HK-2 (cell line): ENCODE results near the gene DCDC2B.
A peak's percentile ranks its signal among the peaks of the same experiment; 100 is the strongest.

ENCODE experiments used
- DNase-seq: peaks from one replicate; pipeline ENCODE4 v3.0.0-alpha.2; 2018; ENCODE audit not compliant: unreplicated experiment

The DCDC2B gene

DNA sequence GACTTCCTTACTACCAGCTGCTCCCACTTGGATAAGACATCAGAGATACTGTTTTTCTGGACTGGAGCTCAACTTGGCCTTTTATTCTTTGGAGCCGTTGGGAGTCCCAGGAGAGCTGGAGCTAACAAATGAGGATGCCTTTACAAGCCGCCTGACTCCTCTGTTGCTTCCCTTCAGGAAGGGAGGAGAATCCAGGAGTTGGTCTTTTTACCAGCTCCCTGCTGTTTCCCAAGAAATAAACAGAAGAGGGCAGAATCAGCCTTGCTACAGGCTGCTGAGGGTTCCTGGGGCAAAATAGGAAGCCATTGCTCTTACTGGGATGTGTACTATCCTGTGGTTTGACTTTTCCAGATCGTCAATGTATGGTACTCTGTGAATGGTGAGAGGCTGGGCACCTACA, 14.8 kb downstream of the DCDC2B start:
- no peak for DNase-seq

DNA sequence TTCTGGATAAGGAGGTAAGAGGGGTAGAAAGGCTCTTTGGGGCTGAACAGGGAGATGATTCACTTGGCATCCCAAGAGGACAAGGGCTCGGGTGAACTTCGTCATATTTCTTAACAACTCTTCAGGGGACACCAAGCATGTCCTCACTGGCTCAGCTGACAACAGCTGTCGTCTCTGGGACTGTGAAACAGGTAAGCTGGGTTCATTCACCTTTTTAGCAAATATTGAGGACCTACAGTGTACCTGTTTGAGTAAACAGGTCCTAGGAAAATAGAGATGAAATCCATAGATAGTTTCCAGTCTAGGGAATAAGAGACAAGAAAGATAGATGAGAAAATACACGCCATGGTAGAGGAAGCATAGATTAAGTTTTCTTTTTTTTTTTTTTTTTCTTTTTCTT, 15.4 kb downstream of the DCDC2B start:
- no peak for DNase-seq

DNA sequence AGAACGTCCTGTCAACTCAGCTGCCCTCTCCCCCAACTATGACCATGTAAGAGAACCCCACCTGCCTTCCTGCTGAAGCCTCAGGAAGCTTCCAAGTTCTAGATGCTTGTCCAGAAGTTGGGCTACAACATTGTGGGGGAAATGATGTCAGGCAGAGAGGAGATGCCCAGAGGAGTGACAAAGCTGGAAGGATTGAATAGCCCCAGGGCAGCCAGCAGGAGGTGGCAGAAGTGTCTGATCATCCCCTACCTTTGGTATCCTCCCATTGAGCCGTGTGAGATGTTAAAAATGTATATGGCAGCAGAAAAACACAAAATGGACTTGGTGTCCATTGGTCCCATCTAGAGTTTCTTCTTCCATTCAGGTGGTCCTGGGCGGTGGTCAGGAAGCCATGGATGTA, 19.9 kb downstream of the DCDC2B start:
- DNase-seq = no peak

DNA sequence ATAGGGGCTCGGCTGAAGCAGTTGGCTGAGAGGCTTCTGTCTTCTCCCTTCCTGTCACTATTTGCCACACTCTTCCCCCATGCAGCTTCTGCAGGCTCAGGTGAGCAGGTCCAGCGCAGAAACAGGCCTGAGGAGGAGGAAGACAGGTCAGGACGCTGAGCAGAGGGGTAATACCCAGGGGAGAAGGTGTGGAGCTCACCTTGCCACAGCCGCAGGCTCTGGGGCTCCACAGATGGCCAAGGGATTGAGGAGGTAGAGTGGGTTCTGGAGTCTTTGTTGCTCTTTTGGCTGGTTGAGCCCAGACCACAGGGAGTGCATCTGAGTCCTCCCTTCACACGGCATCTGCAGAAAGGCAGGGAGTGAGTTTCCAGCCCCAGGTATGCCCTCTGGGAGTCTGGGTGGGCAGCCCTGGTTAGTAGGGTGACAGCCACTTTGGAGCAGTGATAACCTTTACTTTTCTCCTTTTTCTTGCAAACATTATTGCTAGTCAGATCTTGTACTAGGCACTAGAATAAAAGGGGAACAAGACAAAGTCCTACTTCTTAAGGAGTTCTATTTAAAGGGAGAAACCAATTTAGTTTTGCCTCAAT, 23.0 kb downstream of the DCDC2B start:
- no peak for DNase-seq

DNA sequence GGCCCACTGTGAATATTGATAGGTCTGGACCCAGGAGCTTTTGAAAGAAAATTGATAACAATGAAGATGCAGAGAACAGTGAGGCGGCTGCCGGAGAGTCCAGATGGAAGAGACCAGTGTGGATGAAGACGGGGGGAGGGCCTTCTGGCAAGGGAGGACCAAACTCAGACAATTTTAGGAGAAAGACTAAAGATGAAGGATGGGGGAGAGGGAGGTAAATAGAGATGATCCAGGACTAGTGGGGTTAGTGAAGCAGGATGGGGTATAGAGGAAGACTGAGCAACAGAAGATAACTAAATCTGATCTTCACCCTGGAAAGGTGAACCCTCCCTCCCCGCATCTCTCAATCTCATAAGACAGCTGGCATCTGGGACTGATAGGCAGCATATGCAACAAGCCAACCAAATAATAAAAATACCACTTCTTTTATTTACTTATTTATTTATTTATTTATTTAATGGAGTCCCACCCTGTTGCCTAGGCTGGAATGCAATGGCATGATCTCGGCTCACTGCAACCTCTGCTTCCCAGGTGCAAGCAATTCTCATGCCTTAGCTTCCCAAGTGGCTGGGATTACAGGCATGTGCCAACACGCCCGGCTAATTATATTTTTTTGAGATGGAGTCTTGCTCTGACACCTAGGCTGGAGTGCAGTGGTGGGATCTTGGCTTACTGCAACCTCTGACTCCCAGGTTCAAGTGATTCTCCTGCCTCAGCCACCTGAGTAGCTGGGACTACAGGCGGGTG, 23.8 kb downstream of the DCDC2B start:
- DNase-seq = no peak

DNA sequence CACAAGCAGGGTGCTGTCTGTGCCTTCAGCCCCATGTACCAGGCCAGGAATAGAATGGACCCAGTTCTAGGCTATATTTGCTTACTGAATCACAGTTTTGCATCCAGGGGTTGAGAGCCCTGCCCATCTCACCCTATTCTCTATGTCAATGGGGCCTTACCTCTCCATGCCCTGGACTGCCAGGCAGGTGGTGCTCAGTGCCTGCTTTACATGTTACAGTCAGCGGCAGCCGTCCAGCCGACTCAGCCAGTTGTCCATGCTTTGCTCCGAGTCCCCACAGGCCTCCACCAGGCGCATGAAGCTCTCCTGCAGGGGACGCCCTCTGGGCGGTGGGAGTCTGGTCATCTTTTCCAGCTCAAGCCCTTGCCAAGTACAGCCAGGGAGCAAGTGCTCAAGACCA, 25.9 kb downstream of the DCDC2B start:
- DNase-seq = no peak

DNA sequence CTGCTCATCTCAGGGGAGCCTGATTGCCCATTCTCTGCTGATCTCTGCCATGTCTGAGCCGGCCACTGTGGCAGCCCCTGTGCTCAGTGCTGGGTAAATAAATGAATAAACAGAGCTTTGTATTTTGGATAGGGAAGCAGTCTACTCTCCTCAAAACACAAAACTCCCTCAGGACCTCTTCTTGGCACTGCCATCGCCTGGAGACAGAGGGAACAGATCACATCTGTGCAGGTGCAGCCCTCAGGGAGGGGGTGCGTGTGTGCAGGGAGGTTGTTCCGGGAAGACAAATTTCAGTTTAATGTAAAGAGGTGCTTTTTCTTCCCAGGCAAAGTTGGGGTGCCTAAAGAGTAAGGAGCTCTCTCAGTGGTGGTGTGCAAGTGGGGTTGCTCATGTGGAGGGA, 30.4 kb downstream of the DCDC2B start:
- DNase-seq = no peak

DNA sequence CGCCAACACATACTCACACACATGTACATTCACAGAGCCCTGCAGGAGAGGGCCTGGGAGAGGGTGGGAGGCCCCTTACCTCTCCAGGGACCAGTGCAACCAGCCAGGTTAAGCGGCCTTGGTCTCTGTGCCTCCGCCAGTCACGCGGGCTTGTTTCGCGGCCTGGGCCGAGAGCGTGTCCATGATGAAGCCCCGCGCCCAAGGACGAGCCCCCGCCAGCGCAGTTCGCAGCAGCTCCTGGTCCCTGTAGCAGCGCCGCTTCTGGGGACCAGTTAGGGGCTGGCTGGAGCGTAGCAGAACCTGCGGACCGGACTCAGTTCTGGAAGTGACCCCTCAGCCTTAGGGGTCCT, 30.9 kb downstream of the DCDC2B start:
- no peak for DNase-seq

DNA sequence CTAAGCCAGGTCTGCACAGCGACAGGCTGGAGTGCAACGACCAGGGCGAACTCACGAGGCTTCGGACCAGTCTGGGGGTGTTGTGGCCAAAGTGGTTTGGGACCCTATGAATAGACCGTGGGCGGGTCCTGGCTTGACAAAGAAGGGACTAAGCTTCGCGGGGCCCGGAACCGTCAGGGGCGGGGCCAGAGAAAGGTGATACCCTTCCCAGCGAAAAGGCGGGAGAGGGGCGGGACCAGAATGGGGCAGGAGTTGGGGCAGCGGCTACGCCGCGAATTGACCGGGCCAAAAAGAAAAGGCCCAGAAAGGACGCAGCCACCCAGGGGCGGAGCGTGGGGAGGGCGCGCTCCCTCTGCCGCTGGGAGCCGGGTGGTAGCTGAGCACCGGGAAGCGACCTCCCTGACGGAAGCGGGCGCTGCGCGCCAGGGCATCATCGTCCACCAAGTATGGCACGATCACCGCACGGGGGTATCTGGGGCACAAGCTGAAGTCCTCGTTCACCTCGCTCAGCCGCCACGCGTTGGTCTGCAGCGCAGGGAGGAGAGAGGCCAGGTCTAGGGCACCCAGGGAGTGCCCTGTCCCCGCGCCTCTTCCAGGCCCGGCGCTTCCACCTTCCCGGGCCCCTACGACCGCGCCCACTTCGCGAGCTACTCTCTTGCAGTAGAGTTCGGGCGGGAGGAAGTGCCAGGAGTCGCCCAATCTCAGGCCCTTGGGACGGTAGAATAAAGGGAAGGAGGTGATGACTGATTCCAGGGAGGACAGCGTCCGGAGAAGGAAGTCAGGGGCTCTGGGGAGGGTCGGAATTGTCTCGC, 31.5 kb downstream of the DCDC2B start:
- no peak for DNase-seq

DNA sequence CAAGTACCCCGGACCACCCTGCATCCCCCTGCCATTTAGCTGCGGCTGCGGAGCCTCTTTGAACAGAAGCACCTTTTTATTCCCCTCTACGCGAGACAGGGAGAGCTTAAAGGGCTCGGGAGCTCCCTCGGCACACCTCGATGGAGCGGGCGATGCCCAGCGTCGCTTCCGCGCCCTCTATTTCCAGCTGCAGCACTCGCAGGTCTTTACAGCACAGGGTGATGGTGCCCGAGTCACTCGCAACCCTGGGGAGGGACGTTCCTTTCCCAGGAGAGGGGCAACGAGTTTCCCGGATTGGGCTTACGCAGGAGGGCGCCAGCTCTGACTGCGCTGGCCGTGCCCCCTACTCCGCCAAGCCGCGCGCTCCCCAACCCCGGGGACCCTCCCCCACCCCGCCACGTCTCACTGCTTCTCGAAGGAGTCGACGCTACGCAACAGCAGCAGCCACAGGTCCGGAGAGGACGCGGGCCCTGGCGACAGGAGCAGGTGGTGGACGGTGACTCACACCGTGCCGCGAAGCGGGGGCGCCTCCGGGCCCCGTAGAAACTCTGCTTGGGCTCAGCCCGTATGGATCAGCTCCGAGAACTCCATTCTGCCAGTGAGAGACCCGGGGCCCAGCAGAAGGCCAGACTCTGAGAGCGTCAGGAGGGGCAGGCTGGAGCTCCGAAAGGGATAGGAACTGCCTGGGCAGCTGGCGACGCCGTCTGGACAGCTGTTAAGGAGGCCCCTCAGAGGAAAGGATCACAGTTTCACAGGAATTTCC, 32.3 kb downstream of the DCDC2B start:
- peak; percentile 71 for DNase-seq

DNA sequence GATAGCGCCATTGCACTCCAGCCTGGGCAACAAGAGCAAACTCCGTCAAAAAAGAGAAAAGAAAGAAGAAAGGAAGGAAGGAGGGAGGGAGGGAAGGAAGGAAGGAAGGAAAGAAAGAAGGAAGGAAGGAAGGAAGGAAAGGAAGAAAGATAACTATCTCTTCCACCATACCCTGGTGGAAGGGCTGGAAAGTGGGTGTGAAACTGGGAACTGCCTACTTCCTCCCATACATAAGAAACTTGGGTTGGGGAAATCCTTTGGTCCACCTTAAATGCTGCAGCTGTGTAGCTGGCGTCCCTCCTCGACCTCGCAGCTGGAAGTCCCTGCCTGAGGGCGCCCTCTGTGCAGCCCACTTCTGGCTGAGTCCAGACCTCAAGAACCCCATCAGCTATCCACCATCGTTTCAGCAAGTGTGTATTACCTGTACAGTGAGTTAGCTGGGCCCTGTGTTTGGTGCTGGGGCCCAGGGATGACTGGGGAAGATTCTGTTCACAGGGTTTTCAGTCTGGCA, 33.5 kb downstream of the DCDC2B start:
- no peak for DNase-seq

DNA sequence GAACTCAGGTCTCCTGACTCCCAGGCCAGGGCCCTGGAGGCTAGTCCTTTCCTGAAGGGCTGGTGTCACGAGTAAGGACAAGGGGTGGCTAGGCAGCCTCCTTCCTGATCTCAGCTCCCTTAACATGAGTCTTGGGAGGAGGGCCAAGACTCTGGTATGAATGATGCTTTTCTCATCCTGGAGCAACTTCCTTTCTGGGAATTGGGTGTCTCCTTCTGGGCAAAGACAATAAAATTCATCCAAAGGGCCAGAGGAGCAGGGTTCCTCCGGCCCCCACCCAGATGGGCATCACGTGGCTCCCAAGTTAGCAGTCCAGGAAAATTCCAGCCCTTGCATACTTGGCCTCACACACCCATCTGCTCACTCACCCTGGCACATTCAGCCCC, 38.0 kb downstream of the DCDC2B start, which contains the start of gene FAM167B:
FAM167B (plus strand) TSS at position 335 of the 386 bp plus-strand sequence. CDS start 200 bp downstream, outside the sequence.
- DNase-seq = no peak

DNA sequence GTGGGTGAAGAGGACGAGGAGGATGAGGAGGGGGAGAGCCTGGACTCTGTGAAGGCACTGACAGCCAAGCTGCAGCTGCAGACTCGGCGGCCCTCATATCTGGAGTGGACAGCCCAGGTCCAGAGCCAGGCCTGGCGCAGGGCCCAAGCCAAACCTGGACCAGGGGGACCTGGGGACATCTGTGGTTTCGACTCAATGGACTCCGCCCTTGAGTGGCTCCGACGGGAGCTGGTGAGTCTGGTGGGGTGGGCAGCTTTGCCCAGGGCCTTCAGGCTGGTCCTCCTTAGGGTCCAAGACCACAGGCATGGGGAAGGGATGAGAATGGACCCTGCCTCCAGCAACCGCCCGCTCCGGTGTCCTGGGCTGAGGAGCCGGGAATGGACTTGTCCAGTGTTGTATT, 38.6 kb downstream of the DCDC2B start:
- DNase-seq = no peak

DNA sequence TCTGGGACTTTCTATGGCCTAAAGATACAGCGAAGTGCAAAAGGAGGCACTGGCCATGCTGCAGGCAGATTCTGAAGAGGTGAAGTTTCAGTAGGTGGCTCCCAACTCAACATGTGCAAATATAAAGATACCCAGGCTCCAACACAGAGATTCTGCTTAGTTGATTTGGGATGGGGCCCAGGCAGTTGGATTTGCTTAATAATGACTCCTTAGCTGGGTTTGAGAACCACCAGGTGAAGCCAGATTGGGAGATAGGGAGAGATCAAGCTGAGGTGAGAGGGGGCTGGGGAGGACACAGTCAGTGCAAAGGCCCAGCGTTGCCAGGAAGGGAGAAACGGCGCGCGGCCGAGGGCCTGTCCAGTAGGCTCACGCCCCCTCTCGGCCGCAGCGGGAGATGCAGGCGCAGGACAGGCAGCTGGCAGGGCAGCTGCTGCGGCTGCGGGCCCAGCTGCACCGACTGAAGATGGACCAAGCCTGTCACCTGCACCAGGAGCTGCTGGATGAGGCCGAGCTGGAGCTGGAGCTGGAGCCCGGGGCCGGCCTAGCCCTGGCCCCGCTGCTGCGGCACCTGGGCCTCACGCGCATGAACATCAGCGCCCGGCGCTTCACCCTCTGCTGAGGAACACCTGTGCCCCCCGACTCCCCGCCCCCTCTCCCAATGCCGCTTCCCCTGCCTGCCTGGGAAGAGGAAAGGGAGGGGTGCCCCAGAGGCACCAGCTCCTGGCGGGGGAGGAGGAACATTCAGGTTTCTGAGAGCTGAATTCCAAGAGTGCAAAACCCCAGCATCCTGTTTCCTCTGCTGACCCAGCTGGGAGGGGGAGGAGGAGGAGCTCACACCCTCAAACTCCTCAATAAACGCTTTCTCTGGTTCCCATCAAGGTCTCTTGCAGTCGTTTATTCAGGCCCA, 39.3 kb downstream of the DCDC2B start:
- peak; percentile 30 for DNase-seq

DNA sequence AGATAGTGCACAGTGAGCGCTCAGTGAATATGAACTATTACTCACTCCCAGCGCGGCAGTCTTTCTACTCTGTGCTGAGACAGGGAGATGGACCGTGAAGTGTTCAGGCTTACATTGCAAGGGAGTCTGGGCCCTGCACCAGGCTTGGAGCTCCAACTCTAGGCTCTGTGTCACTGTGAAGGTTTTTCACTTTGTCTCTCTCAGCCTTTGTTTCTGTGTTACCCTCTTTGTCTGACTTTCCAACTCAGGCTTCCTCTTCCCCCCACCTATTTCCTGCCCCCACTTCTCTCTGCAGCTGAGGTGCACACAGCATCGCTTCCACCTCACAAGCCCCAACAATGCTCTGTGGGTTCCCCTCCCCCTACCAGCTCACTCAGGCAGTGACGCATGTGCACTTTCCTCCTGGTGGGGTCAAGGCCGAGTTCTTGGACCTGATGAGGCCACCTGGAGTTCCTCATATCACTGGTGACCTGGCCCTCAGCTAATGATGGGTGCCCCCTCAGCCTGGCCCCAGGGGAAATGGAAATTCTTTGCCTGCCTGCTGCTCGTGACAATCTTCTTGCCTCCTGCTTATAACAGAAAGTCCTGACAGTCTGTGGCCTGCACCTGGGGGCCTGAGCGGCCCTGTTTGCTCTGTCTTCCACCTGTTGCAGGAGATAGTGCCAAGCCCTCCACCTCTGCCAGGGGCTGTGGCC, 41.1 kb downstream of the DCDC2B start:
- peak; percentile 51 for DNase-seq

DNA sequence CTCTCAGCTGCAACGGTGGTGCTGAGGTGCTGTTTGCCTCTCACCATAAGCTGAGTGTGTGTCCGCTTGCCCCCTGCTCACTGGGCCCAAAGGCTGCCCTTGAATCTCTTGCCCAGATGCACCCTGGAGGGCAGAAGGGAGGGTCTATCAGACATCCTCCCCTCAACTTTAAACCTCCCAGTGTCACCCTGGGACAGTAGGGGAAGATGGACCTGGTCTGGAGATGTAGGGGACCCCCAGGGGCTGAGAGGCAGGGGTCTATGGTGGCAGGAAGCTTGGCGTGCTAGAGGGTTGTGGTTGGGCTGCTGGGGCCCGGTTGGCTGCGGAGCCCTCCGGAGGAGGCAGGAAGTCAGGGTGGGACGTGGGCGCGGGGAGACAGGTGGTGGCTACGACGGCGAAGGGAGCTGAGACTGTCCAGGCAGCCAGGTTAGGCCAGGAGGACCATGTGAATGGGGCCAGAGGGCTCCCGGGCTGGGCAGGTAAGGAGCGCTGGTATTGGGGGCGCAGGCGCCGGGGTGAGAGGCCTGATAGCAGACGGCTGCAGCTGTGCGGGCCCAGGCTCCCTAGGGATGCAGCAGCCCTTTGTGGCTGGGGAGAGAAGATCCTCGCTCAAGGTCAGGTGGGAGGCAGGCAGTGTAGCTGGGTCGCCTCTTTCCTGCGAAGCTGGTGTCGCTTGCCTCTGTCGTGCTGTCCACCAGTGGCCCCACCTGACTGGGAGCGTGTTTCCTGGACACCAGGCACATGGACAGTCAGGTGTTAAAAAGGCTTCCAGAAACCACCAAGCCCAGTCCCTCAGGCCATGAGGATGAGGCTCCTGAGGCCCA, 42.2 kb downstream of the DCDC2B start, which contains the start of gene LCK:
LCK (plus strand) TSS at position 373 of the 824 bp plus-strand sequence. CDS start 23,065 bp downstream, outside the sequence.
- DNase-seq = no peak

DNA sequence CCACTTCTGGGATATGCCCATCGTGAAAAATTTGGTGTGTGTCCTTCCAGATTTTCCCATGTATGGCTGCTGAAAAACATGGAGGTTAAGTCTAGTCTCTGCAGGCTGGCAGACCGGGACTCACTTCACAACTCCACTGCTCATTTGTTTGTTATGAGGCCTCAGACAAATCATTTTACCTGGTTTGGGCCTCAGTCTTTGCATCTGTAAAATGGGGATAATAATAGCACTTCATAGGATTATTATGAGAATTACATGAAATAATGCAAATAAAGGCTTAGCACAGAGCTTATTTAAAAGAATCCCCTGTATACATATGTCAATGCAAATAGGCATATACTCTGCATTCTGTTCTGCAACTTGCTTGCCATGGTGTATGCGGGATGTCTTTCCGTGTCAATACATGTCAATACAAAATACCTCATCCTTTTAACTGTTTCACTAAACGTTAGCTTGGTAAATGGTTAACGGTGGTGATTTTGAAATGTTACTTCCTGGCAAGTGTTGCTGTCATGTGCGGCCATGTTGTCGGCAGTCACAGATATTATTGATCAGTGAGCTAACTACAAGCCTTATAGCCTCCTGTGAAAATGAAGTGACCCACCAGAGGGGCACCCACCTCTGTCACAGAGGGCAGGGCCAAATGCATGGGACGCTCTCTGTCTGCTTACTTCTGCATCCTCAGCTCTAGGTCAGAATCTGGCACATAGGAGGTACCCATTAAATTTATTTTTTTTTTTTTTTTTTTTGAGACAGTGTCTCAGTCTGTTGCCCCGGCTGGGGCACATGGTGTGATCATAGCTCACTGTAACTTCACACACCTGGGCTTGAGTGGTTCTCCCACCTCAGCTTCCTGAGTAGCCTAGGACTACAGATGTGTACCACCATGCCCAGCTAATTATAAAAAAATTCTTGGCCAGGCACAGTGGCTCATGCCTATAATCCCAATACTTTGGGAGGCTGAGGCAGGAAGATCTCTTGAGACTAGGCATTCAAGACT, 46.5 kb downstream of the DCDC2B start:
- DNase-seq = no peak
